H1 (cell line): Measurements from ENCODE around the gene DDX51. TPM values are rescaled to one million over a fixed set of nuclear protein-coding genes. Genes with fewer than 3 reads are reported as not detected.

ENCODE experiments used
- GTF2F1 ChIP-seq: IDR thresholded peaks from 2 replicates; pipeline ENCODE4 v1.6.1; 2012; ENCODE audit warnings: low read depth, low read length, improper control_type of control experiment, borderline replicate concordance
- NRF1 ChIP-seq: IDR thresholded peaks from 2 replicates; pipeline ENCODE4 v1.6.1; 2011; ENCODE audit warnings: mild to moderate bottlenecking, low read depth, low read length, improper control_type of control experiment
- POLR2AphosphoS5 ChIP-seq: IDR thresholded peaks from 2 replicates; pipeline ENCODE4 v1.6.1; 2011; ENCODE audit warnings: low read depth, low read length
- SIX5 ChIP-seq: IDR thresholded peaks from 2 replicates; pipeline ENCODE4 v1.6.1; 2011; ENCODE audit warnings: mild to moderate bottlenecking, low read depth, low read length
- polyA plus RNA-seq, 7 experiments: library from polyadenylated mRNA; depleted of rRNA in 3 of 7; stranded (reverse) in 5 of 7; unstranded in 2 of 7; fragments of >200 nt in 5 of 7; fragments of 200-250 nt in 2 of 7; gene quantifications; 1 replicate in 5 of 7; 2 replicates in 1 of 7; 4 replicates in 1 of 7; pipeline versions ENCODE4 v1.2.1 to v1.2.3, GENCODE V29; 2011 to 2013; ENCODE audit warnings: missing spikeins in 2 of 7, mixed read lengths in 2 of 7
- total RNA-seq: library from RNA; stranded (reverse); fragmentation: NEBNext Ultra II Directional; extraction: Animal tissue kit (Norgen Biotek cat#: 25700); gene quantifications from 2 replicates; pipeline ENCODE4 v1.2.1, GENCODE V29; 2021
- TF ChIP-seq, protein P1 (sequence below): fragments of 300-600 bp; sonication (generic); IDR thresholded peaks from 2 replicates; pipeline ENCODE4 v1.7.1; 2012; ENCODE audit warnings: low read length, moderate library complexity, mild to moderate bottlenecking, inconsistent platforms; ENCODE audit not compliant: insufficient replicate concordance

The DDX51 gene
- total and polyA plus RNA-seq, 2 of the 8 experiments (the other 6 are each of a cell fraction or from before 2014, with no cell fraction given) = 11.2 to 24.4 TPM

DNA sequence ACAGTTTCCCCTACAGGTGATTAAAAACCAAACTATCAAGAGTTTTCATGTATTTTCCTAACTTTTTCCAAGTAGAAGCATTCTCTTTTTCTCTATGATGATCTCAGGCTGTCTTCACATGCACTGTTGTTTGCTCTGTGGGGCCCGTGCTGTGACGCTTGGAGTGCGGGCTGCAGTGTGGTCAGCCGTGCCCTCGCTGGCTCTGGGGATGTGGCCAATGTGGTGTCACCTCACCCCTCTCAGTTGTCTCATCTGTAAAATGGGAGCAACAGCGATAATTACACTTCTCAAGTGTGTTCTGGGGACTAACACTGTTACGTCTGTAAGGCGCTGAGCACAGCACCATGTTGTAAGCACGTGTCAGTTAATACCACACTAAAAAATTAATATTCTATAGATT lies 28.6 kb downstream of the DDX51 start (continued):
- TF ChIP-seq, protein P1, sequence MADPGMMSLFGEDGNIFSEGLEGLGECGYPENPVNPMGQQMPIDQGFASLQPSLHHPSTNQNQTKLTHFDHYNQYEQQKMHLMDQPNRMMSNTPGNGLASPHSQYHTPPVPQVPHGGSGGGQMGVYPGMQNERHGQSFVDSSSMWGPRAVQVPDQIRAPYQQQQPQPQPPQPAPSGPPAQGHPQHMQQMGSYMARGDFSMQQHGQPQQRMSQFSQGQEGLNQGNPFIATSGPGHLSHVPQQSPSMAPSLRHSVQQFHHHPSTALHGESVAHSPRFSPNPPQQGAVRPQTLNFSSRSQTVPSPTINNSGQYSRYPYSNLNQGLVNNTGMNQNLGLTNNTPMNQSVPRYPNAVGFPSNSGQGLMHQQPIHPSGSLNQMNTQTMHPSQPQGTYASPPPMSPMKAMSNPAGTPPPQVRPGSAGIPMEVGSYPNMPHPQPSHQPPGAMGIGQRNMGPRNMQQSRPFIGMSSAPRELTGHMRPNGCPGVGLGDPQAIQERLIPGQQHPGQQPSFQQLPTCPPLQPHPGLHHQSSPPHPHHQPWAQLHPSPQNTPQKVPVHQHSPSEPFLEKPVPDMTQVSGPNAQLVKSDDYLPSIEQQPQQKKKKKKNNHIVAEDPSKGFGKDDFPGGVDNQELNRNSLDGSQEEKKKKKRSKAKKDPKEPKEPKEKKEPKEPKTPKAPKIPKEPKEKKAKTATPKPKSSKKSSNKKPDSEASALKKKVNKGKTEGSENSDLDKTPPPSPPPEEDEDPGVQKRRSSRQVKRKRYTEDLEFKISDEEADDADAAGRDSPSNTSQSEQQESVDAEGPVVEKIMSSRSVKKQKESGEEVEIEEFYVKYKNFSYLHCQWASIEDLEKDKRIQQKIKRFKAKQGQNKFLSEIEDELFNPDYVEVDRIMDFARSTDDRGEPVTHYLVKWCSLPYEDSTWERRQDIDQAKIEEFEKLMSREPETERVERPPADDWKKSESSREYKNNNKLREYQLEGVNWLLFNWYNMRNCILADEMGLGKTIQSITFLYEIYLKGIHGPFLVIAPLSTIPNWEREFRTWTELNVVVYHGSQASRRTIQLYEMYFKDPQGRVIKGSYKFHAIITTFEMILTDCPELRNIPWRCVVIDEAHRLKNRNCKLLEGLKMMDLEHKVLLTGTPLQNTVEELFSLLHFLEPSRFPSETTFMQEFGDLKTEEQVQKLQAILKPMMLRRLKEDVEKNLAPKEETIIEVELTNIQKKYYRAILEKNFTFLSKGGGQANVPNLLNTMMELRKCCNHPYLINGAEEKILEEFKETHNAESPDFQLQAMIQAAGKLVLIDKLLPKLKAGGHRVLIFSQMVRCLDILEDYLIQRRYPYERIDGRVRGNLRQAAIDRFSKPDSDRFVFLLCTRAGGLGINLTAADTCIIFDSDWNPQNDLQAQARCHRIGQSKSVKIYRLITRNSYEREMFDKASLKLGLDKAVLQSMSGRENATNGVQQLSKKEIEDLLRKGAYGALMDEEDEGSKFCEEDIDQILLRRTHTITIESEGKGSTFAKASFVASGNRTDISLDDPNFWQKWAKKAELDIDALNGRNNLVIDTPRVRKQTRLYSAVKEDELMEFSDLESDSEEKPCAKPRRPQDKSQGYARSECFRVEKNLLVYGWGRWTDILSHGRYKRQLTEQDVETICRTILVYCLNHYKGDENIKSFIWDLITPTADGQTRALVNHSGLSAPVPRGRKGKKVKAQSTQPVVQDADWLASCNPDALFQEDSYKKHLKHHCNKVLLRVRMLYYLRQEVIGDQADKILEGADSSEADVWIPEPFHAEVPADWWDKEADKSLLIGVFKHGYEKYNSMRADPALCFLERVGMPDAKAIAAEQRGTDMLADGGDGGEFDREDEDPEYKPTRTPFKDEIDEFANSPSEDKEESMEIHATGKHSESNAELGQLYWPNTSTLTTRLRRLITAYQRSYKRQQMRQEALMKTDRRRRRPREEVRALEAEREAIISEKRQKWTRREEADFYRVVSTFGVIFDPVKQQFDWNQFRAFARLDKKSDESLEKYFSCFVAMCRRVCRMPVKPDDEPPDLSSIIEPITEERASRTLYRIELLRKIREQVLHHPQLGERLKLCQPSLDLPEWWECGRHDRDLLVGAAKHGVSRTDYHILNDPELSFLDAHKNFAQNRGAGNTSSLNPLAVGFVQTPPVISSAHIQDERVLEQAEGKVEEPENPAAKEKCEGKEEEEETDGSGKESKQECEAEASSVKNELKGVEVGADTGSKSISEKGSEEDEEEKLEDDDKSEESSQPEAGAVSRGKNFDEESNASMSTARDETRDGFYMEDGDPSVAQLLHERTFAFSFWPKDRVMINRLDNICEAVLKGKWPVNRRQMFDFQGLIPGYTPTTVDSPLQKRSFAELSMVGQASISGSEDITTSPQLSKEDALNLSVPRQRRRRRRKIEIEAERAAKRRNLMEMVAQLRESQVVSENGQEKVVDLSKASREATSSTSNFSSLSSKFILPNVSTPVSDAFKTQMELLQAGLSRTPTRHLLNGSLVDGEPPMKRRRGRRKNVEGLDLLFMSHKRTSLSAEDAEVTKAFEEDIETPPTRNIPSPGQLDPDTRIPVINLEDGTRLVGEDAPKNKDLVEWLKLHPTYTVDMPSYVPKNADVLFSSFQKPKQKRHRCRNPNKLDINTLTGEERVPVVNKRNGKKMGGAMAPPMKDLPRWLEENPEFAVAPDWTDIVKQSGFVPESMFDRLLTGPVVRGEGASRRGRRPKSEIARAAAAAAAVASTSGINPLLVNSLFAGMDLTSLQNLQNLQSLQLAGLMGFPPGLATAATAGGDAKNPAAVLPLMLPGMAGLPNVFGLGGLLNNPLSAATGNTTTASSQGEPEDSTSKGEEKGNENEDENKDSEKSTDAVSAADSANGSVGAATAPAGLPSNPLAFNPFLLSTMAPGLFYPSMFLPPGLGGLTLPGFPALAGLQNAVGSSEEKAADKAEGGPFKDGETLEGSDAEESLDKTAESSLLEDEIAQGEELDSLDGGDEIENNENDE = no peak
- TF ChIP-seq SIX5 = no peak
- TF ChIP-seq NRF1 = no peak
- no peak for TF ChIP-seq GTF2F1
- TF ChIP-seq POLR2AphosphoS5 = no peak
